CD4-positive, alpha-beta T cell treated with Interferon gamma for 1 hour (primary cell): ENCODE results near the gene TSNAXIP1.
A peak's percentile ranks its signal among the peaks of the same experiment; 100 is the strongest.
"Not testable (repeated sequence)": the region's sequence is repeated elsewhere in the genome, so short reads cannot be mapped to it uniquely, and the experiment has no call there.

ENCODE experiments used
- DNase-seq: peaks from one replicate; pipeline ENCODE4 v3.0.0-alpha.2; 2020

TSNAXIP1 gene

DNA sequence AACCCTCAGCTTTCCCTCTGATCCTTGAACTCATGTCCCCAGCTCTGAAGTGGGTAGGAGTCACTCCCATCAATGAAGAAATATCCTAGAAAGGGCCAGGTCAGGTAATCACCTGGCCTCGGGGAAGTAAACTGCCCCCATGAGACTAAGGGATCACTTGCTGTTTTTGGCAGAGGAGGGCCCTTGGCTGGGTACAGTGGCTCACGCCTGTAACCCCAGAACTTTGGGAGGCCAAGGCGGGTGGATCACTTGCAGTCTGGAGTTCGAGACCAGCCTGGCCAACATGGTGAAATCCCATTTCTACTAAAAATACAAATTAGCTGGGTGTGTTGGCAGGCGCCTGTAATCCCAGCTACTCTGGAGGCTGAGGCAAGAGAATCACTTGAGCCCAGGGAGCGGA, 57.4 kb downstream of the TSNAXIP1 start:
- DNase-seq, result not testable (repeated sequence)

DNA sequence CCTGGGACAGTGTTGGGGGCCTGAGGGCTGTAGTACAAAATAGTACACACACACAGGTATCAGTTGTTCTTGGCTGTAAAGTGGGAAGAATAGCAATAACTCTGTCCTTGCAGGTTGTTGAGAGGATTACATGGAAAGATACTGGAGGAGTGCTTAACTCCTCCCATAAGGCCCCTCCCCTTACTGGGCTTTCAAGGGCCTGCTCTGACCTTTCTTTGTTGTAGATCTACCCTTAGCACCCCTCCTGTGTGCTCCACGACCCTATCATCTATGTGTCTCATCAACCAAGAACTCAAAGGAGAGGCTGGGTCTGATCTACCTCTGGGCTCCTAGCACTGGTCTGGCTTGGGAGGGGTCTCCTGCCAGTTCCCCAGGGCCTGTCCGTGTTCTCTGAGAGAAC, 57.9 kb downstream of the TSNAXIP1 start:
- no peak for DNase-seq

DNA sequence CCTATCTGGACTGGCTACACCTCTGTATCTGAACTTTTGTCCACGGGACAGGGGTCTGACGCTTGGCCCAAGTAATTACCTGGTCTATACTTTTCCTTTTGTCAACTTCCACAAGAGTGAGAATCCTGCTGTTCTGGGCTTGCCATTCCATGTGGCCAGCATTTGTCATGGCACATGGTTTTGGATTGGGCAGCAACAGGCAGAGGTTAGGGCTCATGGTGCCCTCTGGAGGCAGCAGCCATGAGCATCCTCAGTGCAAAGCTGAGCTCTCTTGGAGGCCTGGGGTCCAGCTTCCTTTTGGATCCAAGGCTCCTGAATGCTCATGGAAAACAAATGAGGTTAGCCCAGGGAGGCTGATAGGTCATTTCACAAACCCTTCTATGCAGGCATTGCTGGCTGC, 58.6 kb downstream of the TSNAXIP1 start:
- DNase-seq, result peak; percentile 21

GRCh38 chr16:67868290-67868689, 61.6 kb downstream of the TSNAXIP1 start:
- no peak for DNase-seq

DNA sequence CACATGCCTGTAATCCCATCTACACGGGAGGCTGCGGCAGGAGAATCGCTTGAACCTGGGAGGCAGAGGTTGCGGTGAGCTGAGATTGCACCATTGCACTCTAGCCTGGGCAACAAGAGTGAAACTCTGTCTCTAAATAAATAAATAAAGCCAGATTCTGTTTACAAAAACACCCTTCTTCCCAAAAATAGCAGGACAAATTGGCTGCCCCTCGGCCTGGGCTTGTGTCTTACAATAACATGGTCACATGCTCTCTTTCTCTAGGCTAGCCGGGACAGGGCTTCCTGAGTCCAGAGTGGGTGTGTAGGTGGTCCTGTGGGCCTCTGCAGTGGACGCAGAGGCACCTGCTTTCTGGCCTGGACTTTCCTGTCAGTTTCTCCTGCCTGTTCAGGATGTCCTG, 63.0 kb downstream of the TSNAXIP1 start:
- no peak for DNase-seq

DNA sequence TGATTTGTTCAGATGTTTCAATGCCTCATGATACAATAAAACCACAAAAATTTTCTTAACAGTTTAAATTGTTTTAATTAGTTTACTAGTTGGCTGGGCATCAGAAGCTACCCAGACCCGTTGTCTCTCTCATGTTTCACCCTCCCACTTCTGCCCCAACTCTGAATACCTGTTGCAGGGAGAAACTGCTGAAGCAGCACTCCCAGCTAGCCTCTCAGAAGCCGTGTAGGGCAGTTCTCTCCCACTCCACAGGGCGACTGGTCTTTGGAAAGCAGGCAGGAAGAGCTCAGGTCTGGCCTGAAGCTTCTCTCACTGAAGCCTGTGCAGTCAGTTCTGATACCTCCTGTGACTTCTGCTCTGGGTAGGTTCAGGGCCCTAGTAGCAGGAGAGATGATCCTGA, 64.6 kb downstream of the TSNAXIP1 start:
- no peak for DNase-seq

GRCh38 chr16:67872131-67872630, 65.5 kb downstream of the TSNAXIP1 start:
- no peak for DNase-seq

- peak; percentile 85 for DNase-seq
These were observed 66.1 kb downstream of the TSNAXIP1 start, which contains the start of gene EDC4 for GRCh38 chr16:67872631-67873434. EDC4 (plus strand) TSS chr16:67873052; CDS start chr16:67873262, 210 bp downstream.

DNA sequence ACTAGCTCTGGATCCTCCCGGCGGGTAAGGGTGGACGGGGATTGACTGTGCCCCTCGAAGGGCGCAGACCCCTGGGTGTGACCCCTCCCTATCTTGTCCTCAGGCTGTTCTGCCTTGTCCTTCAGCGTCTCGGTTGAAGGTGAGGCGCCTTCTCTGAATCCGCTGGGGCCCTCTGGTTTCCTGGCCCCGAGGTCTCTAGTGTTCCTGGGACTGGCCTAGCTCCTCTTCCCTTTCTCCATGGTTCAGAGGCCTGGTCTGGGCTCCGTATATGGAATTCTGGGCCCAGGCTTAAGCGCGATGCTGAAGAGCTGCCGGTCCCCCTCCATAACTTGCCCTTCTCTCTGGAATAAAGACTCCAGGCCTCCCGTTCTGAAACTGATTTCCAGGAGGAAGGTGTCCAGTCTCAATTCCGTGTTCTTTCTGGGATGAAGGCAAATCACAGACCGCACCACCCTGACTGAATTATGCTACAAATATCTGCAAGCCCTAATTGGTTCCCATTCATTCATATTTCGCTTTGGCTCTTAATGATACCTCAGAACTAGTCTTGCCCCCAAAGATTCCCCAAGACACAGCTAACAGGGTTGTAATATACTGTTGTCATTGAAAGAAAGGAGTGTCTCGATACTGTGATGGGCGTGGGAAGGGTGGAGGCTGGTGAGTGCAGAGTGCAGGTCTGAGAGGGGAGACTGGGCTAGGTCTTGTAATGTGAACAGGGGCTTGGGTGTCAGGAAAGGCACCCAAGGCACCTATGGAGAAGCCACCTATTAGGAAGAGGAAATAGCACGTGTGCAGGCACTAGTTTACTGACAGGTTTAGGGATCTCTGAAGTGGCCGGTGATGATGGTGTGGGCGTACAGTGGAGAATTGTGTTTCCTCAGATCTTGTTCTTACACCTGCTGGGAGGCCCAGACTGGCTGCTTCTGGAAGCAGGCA, 67.0 kb downstream of the TSNAXIP1 start:
- no peak for DNase-seq

- DNase-seq, result no peak
These were observed 67.7 kb downstream of the TSNAXIP1 start for GRCh38 chr16:67874372-67874771.

GRCh38 chr16:67877064-67877463, 70.4 kb downstream of the TSNAXIP1 start:
- no peak for DNase-seq
